ENCODE data around the gene UQCRC1. TPM values are rescaled to one million over a fixed set of nuclear protein-coding genes. Genes with fewer than 3 reads are reported as not detected.

UQCRC1 gene
- total RNA-seq, 6 donors from 2014 or later, result 119 to 239 (median 154) TPM

- H3K27me3 ChIP-seq, result no peaks in the 10 kb centered on the region
- TF ChIP-seq, protein P1, sequence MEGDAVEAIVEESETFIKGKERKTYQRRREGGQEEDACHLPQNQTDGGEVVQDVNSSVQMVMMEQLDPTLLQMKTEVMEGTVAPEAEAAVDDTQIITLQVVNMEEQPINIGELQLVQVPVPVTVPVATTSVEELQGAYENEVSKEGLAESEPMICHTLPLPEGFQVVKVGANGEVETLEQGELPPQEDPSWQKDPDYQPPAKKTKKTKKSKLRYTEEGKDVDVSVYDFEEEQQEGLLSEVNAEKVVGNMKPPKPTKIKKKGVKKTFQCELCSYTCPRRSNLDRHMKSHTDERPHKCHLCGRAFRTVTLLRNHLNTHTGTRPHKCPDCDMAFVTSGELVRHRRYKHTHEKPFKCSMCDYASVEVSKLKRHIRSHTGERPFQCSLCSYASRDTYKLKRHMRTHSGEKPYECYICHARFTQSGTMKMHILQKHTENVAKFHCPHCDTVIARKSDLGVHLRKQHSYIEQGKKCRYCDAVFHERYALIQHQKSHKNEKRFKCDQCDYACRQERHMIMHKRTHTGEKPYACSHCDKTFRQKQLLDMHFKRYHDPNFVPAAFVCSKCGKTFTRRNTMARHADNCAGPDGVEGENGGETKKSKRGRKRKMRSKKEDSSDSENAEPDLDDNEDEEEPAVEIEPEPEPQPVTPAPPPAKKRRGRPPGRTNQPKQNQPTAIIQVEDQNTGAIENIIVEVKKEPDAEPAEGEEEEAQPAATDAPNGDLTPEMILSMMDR (IDR thresholded peaks at IDR 0.05), result no peak
- TF ChIP-seq POLR2AphosphoS5 (IDR thresholded peaks at IDR 0.05) (no peak), POLR2A (IDR thresholded peaks at IDR 0.05) (no peak)
- DNase-seq (no peak), ATAC-seq (ENCODE audit: low FRiP score in 2 of 2) (no peak)
- no peak overlapping the region for H3K4me3 ChIP-seq
- H3K36me3 ChIP-seq, result no peaks in the 10 kb centered on the region
- H3K4me1 ChIP-seq, result peaks cover 2 to 4% (median 3%) of the 10 kb centered on the region in 4 donors
- H3K27ac ChIP-seq, result no peak overlapping the region
- no peaks in the 10 kb centered on the region for H3K9me3 ChIP-seq
- WGBS, 2 donors, result 93 to 100% methylated on average over 1 to 3 of the region's 3 CpGs
These were observed 31.9 kb upstream of the UQCRC1 start for GRCh38 chr3:48641396-48641795.

DNA sequence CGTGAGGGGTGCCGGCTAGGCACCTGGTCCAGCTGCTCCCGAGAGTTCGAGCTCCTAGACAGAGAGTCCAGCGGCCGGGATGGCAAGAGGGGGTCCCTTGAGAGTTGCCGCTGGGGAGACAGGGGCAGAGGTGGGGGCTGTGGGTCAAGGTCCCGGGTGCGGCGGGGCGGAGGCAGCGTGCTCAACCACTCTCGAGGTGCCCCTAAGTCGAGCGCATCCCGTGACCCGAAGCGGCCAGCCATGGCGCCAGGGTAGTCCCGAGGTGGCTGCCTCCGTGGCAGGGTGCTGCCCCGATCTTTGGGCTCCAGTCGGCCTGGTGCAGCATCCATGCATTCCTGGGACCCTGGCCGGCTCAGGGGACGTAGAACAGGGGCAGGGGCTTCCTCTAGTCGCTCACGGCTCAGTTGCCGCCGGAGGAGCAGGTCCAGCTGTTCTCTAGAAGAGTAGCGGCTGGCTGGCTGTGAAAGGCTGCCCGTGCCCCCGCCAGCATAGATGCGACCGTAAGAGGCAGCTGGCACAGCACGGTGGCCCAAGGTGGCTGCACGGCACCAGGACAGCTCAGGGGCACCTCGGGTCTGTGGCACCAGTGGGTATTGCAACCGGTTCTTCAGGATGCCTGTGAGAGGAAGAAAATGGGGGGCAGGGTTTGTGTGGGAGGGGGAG is 30.6 kb upstream of the UQCRC1 start:
- WGBS, 2 donors, result 84 to 89% methylated on average over 18 to 32 of the region's 38 CpGs
- H3K36me3 ChIP-seq, result no peaks in the 10 kb centered on the region

DNA sequence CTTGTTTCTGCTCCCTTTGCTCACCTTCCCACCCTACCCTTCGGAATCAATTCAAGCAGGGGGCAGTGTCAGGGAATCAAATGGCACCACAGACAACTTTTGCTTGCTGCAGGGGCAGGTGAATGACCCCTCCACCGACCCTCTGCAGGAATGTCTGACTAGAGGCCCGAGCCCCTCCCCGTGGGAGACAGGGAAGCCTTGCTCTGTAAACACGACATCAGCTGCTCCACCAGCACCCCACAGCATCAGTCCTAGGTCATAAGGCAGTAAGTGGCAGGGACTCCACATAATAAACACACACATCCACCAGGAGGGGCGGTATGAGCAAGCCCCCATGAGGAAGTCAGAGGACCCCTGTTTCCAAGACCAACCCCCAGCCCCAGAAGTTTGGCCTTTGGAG is 27.9 kb upstream of the UQCRC1 start:
- ATAC-seq (ENCODE audit: low FRiP score in 2 of 2) (no peak), DNase-seq (no peak)
- TF ChIP-seq, protein P1 (IDR thresholded peaks at IDR 0.05), result no peak
- TF ChIP-seq POLR2AphosphoS5 (IDR thresholded peaks at IDR 0.05) (no peak), EP300 (IDR thresholded peaks at IDR 0.05) (no peak), POLR2A (IDR thresholded peaks at IDR 0.05) (no peak)
- 53 to 82% methylated on average over 2 to 6 of the region's 6 CpGs for WGBS, 2 donors
- Histone ChIP-seq H3K4me1 (peaks cover 18 to 26% (median 23%) of the 10 kb centered on the region in 4 donors), H3K36me3 (peaks cover 0 to 11% (median 3%) of the 10 kb centered on the region in 4 donors), H3K27ac (no peak overlapping the region), H3K4me3 (no peak overlapping the region), H3K27me3 (no peaks in the 10 kb centered on the region), H3K9me3 (no peaks in the 10 kb centered on the region)

More for the DNA sequence above, 30.6 kb upstream of the UQCRC1 start:
- DNase-seq, result peak in 1 of 2 donors; percentile 81
- Histone ChIP-seq H3K27ac (no peak overlapping the region), H3K27me3 (no peaks in the 10 kb centered on the region), H3K4me3 (no peak overlapping the region), H3K9me3 (no peaks in the 10 kb centered on the region), H3K4me1 (peaks cover 7 to 11% (median 10%) of the 10 kb centered on the region in 4 donors)
- ATAC-seq (ENCODE audit: low FRiP score in 2 of 2), result no peak
- TF ChIP-seq, protein P1 (IDR thresholded peaks at IDR 0.05), result no peak
- TF ChIP-seq POLR2AphosphoS5 (IDR thresholded peaks at IDR 0.05) (no peak), EP300 (IDR thresholded peaks at IDR 0.05) (no peak), POLR2A (IDR thresholded peaks at IDR 0.05) (no peak)

DNA sequence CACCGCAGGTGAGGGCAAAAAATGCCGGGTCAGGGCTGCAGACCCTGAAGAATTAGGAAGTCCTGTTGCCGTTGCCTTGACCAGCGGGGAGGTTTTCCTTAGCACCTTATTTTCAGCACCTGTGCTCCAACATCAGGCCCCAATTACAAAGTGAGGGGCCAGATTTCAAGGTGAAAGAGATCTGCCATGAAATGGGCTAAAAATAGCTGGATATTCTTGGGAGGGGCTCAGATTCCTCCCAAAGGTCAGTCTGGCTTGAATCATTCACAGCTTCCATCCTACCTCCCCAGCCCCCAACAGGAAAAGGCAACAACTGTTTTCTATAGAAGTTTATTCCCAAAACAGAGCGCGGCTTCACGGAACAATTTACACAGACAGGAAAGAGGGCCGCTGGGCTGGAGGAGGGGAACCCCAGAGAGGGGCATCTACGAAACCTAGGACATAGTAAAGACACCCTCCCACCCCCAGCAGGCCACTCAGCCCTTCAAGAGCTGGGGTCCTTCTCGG is 26.8 kb upstream of the UQCRC1 start:
- TF ChIP-seq POLR2A (IDR thresholded peaks at IDR 0.05) (no peak), POLR2AphosphoS5 (IDR thresholded peaks at IDR 0.05) (no peak), EP300 (IDR thresholded peaks at IDR 0.05) (no peak)
- TF ChIP-seq, protein P1 (IDR thresholded peaks at IDR 0.05), result no peak
- WGBS, 2 donors, result 38 to 49% methylated on average over 8 to 10 of the region's 10 CpGs
- Histone ChIP-seq H3K27me3 (no peaks in the 10 kb centered on the region), H3K27ac (peak overlapping the region; percentile 71 to 86 (median 82)), H3K4me3 (peak overlapping the region; percentile 77 to 98 (median 87)), H3K4me1 (peaks cover 18 to 26% (median 23%) of the 10 kb centered on the region in 4 donors), H3K9me3 (no peaks in the 10 kb centered on the region), H3K36me3 (peaks cover 0 to 21% (median 7%) of the 10 kb centered on the region in 4 donors)
- ATAC-seq (ENCODE audit: low FRiP score in 2 of 2) (no peak), DNase-seq (no peak)

All from upper lobe of left lung (tissue), 6 donors.